HepG2 (cell line): Measurements from ENCODE around the gene PRSS36. TPM values are rescaled to one million over a fixed set of nuclear protein-coding genes. Genes with fewer than 3 reads are reported as not detected.

Experiments
- ATAC-seq: fragments of 200-7000 bp; cut with Tn5 transposase; 3 replicates; pipeline ENCODE4 v1.9.1; 2020; ENCODE audit warnings: mild to moderate bottlenecking, moderate library complexity
- BruUV-seq: library from RNA; stranded (reverse); fragments of 400-500 nt; replicated peaks from 2 replicates; lab custom pipeline; 2021; lab: Mats Ljungman, UMichigan
- CTCF ChIA-PET: fragments of 300-600 bp; formaldehyde crosslinking; extraction: SDS; loops from one replicate; lab custom pipeline; 2021; ENCODE audit warnings: low total read pairs, inconsistent platforms, low intra/inter-chr PET ratio; lab: Yijun Ruan, JAX
- POLR2A ChIA-PET: fragments of 350-600 bp; sonication (Branson Sonifier 250); formaldehyde crosslinking; loops from one replicate; lab custom pipeline; 2020; ENCODE audit warnings: antibody characterized with exemption, inconsistent platforms; lab: Yijun Ruan, JAX
- DNase-seq: peaks from one replicate; pipeline ENCODE4 v3.0.0-alpha.2; 2015; ENCODE audit warnings: low spot score
- FAIRE-seq: peaks from 3 replicates; lab custom pipeline; 2011; peaks lifted over from hg19 to GRCh38; lab: Jason Lieb, UNC
- H2AFZ ChIP-seq: one replicate; pipeline ENCODE4 v1.6.1; 2011; ENCODE audit warnings: low read length, inconsistent platforms
- H3K27ac ChIP-seq: fragments of 300-600 bp; 3 replicates; pipeline ENCODE4 v1.8.0; 2011; ENCODE audit warnings: mixed run types, mild to moderate bottlenecking, mixed read lengths, low read length, inconsistent platforms; ENCODE audit not compliant: insufficient read depth; ENCODE audit errors: extremely low read length
- H3K27me3 ChIP-seq, 2 experiments: fragments of 200-600 bp in 1 of 2; 2 replicates in 1 of 2; 3 replicates in 1 of 2; pipeline versions ENCODE4 v1.6.0 to v1.8.0; 2011; ENCODE audit warnings: low read length in 2 of 2, mild to moderate bottlenecking in 2 of 2, moderate library complexity in 2 of 2, inconsistent platforms in 1 of 2; ENCODE audit not compliant: insufficient read depth in 2 of 2, control insufficient read depth in 1 of 2
- H3K36me3 ChIP-seq, 2 experiments: fragments of 200-600 bp in 1 of 2; replicated peaks in 1 of 2; 2 replicates in 1 of 2; 3 replicates in 1 of 2; pipeline versions ENCODE4 v1.5.1 to v1.8.0; 2011; ENCODE audit warnings: low read length in 2 of 2, inconsistent platforms in 1 of 2; ENCODE audit not compliant: insufficient read depth in 2 of 2, control insufficient read depth in 1 of 2
- H3K4me1 ChIP-seq: 2 replicates; pipeline ENCODE4 v1.5.1; 2012; ENCODE audit warnings: low read length, inconsistent platforms; ENCODE audit not compliant: insufficient read depth
- H3K4me2 ChIP-seq: 2 replicates; pipeline ENCODE4 v1.6.0; 2011; ENCODE audit warnings: low read depth, low read length, inconsistent platforms
- H3K4me3 ChIP-seq, 3 experiments: fragments of 200-600 bp in 1 of 3; sonication (generic), shearing (Covaris generic) in 1 of 3; replicated peaks in 1 of 3; 2 replicates each; pipeline ENCODE4 v1.5.1; 2011 to 2016; ENCODE audit warnings: low read length in 3 of 3, inconsistent platforms in 2 of 3, low read depth in 2 of 3, mild to moderate bottlenecking in 2 of 3, control low read depth in 1 of 3, mixed read lengths in 1 of 3; ENCODE audit not compliant: insufficient read depth in 1 of 3
- H3K79me2 ChIP-seq: one replicate; pipeline ENCODE4 v1.6.1; 2011; ENCODE audit warnings: low read length, inconsistent platforms; ENCODE audit not compliant: insufficient read depth
- H3K9ac ChIP-seq: 2 replicates; pipeline ENCODE4 v1.6.0; 2011; ENCODE audit warnings: mild to moderate bottlenecking, low read depth, low read length, inconsistent platforms; ENCODE audit not compliant: insufficient read depth
- H3K9me3 ChIP-seq: 2 replicates; pipeline ENCODE4 v1.5.1; 2012; ENCODE audit warnings: mild to moderate bottlenecking, low read length
- H4K20me1 ChIP-seq: 2 replicates; pipeline ENCODE4 v1.6.0; 2011; ENCODE audit warnings: inconsistent platforms, mild to moderate bottlenecking, low read length, moderate library complexity; ENCODE audit not compliant: insufficient read depth
- AHDC1 ChIP-seq: sonication (generic); formaldehyde crosslinking; IDR thresholded peaks from 2 replicates; pipeline ENCODE4 v1.5.1; 2020; ENCODE audit warnings: mild to moderate bottlenecking, missing genetic modification reagents, borderline replicate concordance
- HMGXB4 ChIP-seq, 2 experiments: sonication (generic) in 1 of 2; formaldehyde crosslinking in 1 of 2; IDR thresholded peaks; 2 replicates each; pipeline versions ENCODE4 v1.4.0 to v1.6.1; 2018 to 2020; ENCODE audit warnings: missing genetic modification reagents in 2 of 2, borderline replicate concordance in 1 of 2, low read depth in 1 of 2, mild to moderate bottlenecking in 1 of 2, missing biosample characterization in 1 of 2
- PAF1 ChIP-seq: IDR thresholded peaks from 2 replicates; pipeline ENCODE4 v1.6.1; 2016; ENCODE audit warnings: missing genetic modification reagents, missing compliant biosample characterization
- POLR2A ChIP-seq, 2 experiments: IDR thresholded peaks; 2 replicates each; pipeline ENCODE4 v1.6.1; 2011; ENCODE audit warnings: low read depth in 2 of 2, low read length in 2 of 2, mild to moderate bottlenecking in 1 of 2, moderate library complexity in 1 of 2; ENCODE audit not compliant: insufficient read depth in 1 of 2
- POLR2AphosphoS2 ChIP-seq: IDR thresholded peaks from 2 replicates; pipeline ENCODE4 v1.6.1; 2011; ENCODE audit warnings: low read depth, low read length, improper control_type of control experiment
- POLR2AphosphoS5 ChIP-seq: IDR thresholded peaks from 2 replicates; pipeline ENCODE4 v1.6.1; 2012; ENCODE audit warnings: low read depth, low read length
- POLR2G ChIP-seq: fragments of 200-400 bp; formaldehyde crosslinking; IDR thresholded peaks from 2 replicates; pipeline ENCODE4 v1.6.1; 2018; ENCODE audit warnings: mild to moderate bottlenecking, low read depth, low read length, moderate library complexity
- RBFOX2 ChIP-seq: fragments of 200-400 bp; formaldehyde crosslinking; IDR thresholded peaks from 2 replicates; pipeline ENCODE4 v1.6.1; 2017; ENCODE audit warnings: low read depth, mild to moderate bottlenecking, low read length
- RBM22 ChIP-seq: fragments of 200-400 bp; formaldehyde crosslinking; optimal IDR thresholded peaks from 2 replicates; pipeline ENCODE3; 2017; ENCODE audit warnings: mild to moderate bottlenecking, low read length, moderate library complexity
- ZBTB21 ChIP-seq: sonication (generic); formaldehyde crosslinking; IDR thresholded peaks from 2 replicates; pipeline ENCODE4 v1.4.0; 2020; ENCODE audit warnings: missing genetic modification reagents
- ZEB1 ChIP-seq: IDR thresholded peaks from 2 replicates; pipeline ENCODE4 v1.6.1; 2012; ENCODE audit warnings: mild to moderate bottlenecking, low read depth, inconsistent platforms; ENCODE audit not compliant: insufficient replicate concordance
- ZNF782 ChIP-seq: sonication (generic); formaldehyde crosslinking; IDR thresholded peaks from 2 replicates; pipeline ENCODE4 v1.4.0; 2020; ENCODE audit warnings: missing genetic modification reagents, mild to moderate bottlenecking, borderline replicate concordance
- WGBS: methylation state at CpG from one replicate; pipeline ENCODE4 v1.1.6; 2017; ENCODE audit warnings: low lambda C conversion rate; 5-methylcytosine and 5-hydroxymethylcytosine counted together
- in situ Hi-C: cut with HindIII; loops from 2 replicates; pipeline ENCODE4 v1.10.0; 2017; ENCODE audit warnings: low pct_unique_long_range_greater_than_20kb; ENCODE audit not compliant: extremely low pct_ligation_motif_present
- intact Hi-C: fragments of 100-400 bp; cut with micrococcal nuclease; formaldehyde crosslinking; loops from one replicate; pipeline ENCODE4 v1.10.0; 2022; ENCODE audit not compliant: unreplicated experiment
- polyA plus RNA-seq, 8 experiments: library from polyadenylated mRNA; depleted of rRNA in 3 of 8; stranded (reverse) in 7 of 8; unstranded in 1 of 8; fragments of >200 nt; fragmentation: Illumina TruSeq in 4 of 8; extraction: Trizol in 4 of 8; gene quantifications; 2 replicates each; pipeline versions ENCODE4 v1.2.1 to v1.2.3, GENCODE V29; 2011 to 2016; ENCODE audit warnings: low read depth in 4 of 8, missing spikeins in 1 of 8, mixed read lengths in 1 of 8; ENCODE audit not compliant: insufficient read depth in 1 of 8
- total RNA-seq, 5 experiments: library from RNA; depleted of rRNA; stranded (reverse); fragments of >200 nt; fragmentation: Illumina TruSeq; extraction: Trizol; gene quantifications; 2 replicates each; pipeline ENCODE4 v1.2.3, GENCODE V29; 2016; ENCODE audit warnings: low read depth in 1 of 5

The PRSS36 gene
- total and polyA plus RNA-seq, 2 of the 13 experiments (the other 11 are each of a cell fraction or from before 2014, with no cell fraction given) = 1.5 to 2.1 TPM

- no peaks in the 10 kb centered on the region for H3K27me3 ChIP-seq
- no peak overlapping the region for H3K4me2 ChIP-seq
- TF ChIP-seq POLR2AphosphoS5 (peak; percentile 29; the same call in 1 of the 2 replicates), HMGXB4 (CRISPR knock-in tag; IDR thresholded peaks at IDR 0.05; ENCODE audit: borderline replicate concordance in 1 of 2, low read depth in 1 of 2) (no peak), POLR2G (peak; percentile 61), POLR2AphosphoS2 (peak; percentile 83), POLR2A (IDR thresholded peaks at IDR 0.05; ENCODE audit: insufficient read depth in 1 of 2, low read depth in 2 of 2, low read length in 2 of 2) (peak; percentile 10 to 62; a peak in 3 of 4 replicates), ZNF782 (no peak), RBM22 (peak; percentile 94), ZBTB21 (no peak), ZEB1 (no peak), RBFOX2 (peak; percentile 27; the same call in 1 of the 2 replicates), PAF1 (CRISPR knock-in tag) (peak; percentile 38), AHDC1 (CRISPR knock-in tag) (no peak)
- no peak overlapping the region for H3K27ac ChIP-seq
- H2AFZ ChIP-seq = no peak overlapping the region
- no peak for DNase-seq
- ATAC-seq = peak; percentile 7
- WGBS = 96% methylated on average over 5 of the region's 5 CpGs
- BruUV-seq = no TSS peak
- H3K36me3 ChIP-seq = peaks cover 49 to 89% of the 10 kb centered on the region in 2 experiments
- H4K20me1 ChIP-seq = peaks cover 54% of the 10 kb centered on the region
- FAIRE-seq = no peak
- POLR2A ChIA-PET = interaction anchor here (1.2 to 2.6 kb wide), 4 partner anchors 8 to 15 kb away, joined by 3 to 13 read pairs (median 6); partner anchors contain the start of gene FUS
- intact Hi-C loops (no loop called here), in situ Hi-C loops (no loop called here)
- no peaks in the 10 kb centered on the region for H3K9me3 ChIP-seq
- CTCF ChIA-PET = no interaction called here
- peaks cover 2% of the 10 kb centered on the region for H3K79me2 ChIP-seq
- H3K4me3 ChIP-seq = no peak overlapping the region
- H3K4me1 ChIP-seq = 0 out of 2 replicates have a peak, but pooled peaks cover 5% of the 10 kb centered on the region
- H3K9ac ChIP-seq = no peak overlapping the region
Observed at GRCh38 chr16:31191697-31192428, 42.0 kb upstream of the PRSS36 start.
